Astrocyte of the spinal cord (primary cell): Measurements from ENCODE around the gene HDAC2.
A peak's percentile ranks its signal among the peaks of the same experiment; 100 is the strongest.
"Not testable (repeated sequence)": the region's sequence is repeated elsewhere in the genome, so short reads cannot be mapped to it uniquely, and the experiment has no call there.

Experiments
- DNase-seq: peaks from one replicate; pipeline ENCODE4 v3.0.0; 2011; ENCODE audit warnings: low read depth, low spot score
- H3K4me3 ChIP-seq: 2 replicates; pipeline ENCODE4 v1.5.1; 2011; ENCODE audit warnings: low read depth, mild to moderate bottlenecking, low read length, moderate library complexity
- in situ Hi-C: cut with HindIII; loops from 2 replicates; pipeline ENCODE4 v1.10.0; 2017; ENCODE audit warnings: low sequenced_read_pairs
- TF ChIP-seq, protein P1 (sequence below): IDR thresholded peaks from 2 replicates; pipeline ENCODE4 v1.5.1; 2012; ENCODE audit warnings: low read depth, mild to moderate bottlenecking, low read length, inconsistent platforms

HDAC2 gene

DNA sequence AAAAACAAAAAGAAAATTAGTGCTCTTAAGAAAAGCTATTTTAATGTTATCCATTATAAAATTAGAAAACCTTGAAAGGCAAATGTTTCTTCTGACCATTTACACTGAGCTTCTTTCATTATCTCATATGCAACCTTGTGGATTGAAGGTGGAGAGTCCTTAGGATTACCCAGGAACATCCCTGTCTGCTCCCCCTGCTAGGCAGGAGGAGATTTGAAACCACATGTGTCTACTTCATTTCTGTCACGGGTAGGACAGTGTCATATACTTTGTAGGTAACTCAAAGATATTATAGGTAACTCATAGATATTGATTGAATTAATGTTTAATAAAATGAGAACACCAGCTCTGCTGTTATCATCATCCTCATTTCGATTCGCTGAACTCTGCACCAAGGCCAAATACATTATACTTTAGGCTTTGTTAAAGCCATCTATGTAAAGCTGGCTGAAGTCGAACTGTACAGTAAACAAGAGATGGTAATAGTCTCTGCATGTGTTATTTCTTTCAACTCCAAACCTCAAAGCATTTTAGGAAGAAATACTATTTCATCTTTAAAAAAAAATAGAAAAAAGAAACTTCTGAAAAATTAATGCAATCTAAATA lies 49.5 kb downstream of the HDAC2 start:
- no peak overlapping the region for H3K4me3 ChIP-seq
- no peak for DNase-seq
- in situ Hi-C loops, result no loop called here
- TF ChIP-seq, protein P1, sequence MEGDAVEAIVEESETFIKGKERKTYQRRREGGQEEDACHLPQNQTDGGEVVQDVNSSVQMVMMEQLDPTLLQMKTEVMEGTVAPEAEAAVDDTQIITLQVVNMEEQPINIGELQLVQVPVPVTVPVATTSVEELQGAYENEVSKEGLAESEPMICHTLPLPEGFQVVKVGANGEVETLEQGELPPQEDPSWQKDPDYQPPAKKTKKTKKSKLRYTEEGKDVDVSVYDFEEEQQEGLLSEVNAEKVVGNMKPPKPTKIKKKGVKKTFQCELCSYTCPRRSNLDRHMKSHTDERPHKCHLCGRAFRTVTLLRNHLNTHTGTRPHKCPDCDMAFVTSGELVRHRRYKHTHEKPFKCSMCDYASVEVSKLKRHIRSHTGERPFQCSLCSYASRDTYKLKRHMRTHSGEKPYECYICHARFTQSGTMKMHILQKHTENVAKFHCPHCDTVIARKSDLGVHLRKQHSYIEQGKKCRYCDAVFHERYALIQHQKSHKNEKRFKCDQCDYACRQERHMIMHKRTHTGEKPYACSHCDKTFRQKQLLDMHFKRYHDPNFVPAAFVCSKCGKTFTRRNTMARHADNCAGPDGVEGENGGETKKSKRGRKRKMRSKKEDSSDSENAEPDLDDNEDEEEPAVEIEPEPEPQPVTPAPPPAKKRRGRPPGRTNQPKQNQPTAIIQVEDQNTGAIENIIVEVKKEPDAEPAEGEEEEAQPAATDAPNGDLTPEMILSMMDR, result no peak

DNA sequence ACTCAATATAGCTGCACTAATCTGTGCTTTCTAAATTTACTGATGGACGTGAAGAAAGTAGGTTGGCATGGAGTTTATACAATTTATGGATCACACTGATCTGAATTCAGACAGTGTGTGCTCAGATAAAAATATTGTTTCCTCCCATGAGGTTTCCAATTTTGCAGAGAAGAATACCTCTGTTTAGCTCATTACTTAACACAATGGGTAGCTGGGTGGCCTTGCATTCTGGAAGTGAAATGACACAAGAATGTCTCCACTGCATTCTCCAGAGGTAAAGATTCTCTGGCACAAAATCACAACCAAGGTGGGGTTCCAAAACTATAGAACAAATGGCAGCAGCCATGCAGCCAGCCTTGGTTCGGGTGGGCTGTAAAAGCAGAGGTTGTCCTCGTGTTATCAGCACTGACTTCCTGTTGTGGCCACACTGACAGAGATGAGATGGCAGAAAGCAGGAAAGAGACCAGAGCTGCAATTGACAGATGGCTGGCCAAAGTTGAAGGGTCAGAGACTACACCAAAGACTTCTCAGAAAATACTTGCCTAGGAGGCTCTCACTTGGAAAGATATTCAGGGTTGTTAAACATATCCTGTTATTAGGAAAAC lies 50.2 kb downstream of the HDAC2 start:
- in situ Hi-C loops, result no loop called here
- no peak overlapping the region for H3K4me3 ChIP-seq
- DNase-seq, result no peak
- TF ChIP-seq, protein P1, result no peak

DNA sequence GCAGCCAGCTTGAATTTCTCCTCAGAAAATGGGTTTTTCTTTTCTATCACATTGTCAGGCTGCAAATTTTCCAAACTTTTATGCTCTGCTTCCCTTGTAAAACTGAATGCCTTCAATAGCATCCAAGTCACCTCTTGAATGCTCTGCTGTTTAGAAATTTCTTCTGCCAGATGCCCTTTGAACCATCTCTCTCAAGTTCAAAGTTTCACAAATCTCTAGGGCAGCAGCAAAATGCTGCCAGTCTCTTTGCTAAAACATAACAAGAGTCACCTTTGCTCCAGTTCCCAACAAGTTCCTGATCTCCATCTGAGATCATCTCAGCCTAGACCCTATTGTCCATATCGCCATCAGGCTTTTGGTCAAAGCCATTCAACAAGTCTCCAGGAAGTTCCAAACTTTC lies 60.7 kb downstream of the HDAC2 start:
- H3K4me3 ChIP-seq, DNase-seq, in situ Hi-C loops: not testable (repeated sequence)

DNA sequence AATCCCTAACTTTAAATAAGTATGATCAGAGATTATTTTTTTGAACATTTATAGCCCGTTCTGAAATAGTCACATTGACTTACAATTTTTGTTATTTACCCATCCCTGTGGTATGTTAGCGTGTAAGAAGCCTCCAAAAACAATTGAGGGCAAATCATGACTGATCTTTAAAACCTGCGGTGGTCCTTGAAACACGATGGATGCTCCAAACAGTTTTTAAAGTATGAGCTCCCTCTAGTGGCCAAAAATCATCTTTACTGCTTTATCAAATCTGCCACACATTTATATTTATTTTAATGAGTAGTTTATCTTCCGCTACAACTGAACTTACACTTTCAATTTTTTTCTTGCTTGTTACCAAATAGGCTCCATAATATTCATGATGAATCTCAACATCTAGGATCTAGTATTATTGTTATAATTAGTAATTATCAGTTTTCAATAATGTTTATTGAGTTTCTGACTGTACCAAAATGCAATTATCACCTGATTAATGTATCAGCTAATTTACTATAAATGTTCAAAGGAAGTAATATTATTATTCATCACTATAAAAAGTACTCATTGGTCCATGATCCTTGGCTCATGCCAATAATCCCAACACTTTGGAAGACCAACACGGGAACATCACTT lies 61.6 kb downstream of the HDAC2 start:
- no peak overlapping the region for H3K4me3 ChIP-seq
- in situ Hi-C loops, result no loop called here
- peak; percentile 75 for DNase-seq
- TF ChIP-seq, protein P1, result peak; percentile 48

DNA sequence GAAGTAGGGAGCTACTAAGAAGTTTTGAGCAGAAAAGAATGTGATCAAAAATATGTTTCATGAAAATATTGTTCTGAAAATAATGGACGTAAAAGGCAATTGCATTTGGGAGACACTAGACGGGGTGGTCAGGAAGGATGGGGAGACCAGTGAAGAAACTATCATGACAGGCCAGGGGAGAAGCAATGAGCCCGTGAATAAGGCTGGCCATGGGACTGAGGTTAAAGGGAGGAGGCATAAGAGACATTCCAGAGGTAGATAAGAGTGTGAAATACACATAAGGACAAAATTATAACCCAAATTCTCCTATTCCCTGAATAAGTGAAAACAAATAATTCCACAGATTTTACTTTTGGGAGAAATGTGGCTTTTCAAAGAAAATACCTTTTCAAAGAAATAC lies 62.1 kb downstream of the HDAC2 start:
- TF ChIP-seq, protein P1, result no peak
- no peak for DNase-seq
- H3K4me3 ChIP-seq, result no peak overlapping the region
- in situ Hi-C loops, result no loop called here

DNA sequence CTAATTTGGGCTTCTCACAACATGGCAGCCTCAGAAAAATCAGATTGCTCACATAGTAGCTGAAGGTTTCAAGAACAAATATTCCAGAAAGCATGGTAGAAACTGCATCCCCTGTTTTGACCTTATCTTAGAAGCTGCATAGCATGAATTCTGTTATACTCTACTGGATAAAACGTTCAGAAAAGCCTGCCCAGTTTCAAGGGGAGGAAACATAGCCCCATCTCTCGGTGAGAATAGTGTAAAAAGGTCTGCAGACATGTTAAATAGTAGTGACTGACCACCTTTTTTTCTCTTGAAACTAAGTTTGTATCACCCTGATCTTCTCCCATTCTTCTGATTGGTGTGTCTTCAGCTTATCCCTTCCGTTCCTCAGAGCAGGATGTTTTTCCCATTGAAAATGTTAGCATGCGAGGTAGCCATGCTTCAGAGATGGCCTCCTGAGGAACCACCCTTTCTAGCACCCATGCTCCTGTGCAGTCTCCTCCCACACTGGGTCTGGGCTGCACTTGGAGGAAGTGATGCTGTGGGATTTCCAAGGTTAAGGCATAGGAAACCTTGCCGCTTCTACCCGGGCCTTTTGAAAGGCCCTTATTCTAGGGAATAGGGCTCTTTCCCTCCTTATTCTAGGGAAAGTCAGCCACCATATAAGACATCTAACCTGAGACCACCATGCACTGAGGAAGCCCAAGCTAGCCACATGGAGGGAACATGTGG lies 63.7 kb downstream of the HDAC2 start:
- H3K4me3 ChIP-seq, result no peak overlapping the region
- in situ Hi-C loops, result no loop called here
- no peak for DNase-seq
- TF ChIP-seq, protein P1, result no peak
